HepG2 (cell line): ENCODE measurements around the gene IFNLR1. TPM values are rescaled to one million over a fixed set of nuclear protein-coding genes. Genes with fewer than 3 reads are reported as not detected.

Experiments
- ELF3 ChIP-seq: IDR thresholded peaks from 2 replicates; pipeline ENCODE4 v1.6.1; 2016; ENCODE audit warnings: missing genetic modification reagents, missing compliant biosample characterization
- HDAC1 ChIP-seq: sonication (generic); formaldehyde crosslinking; IDR thresholded peaks from 2 replicates; pipeline ENCODE4 v1.5.1; 2020; ENCODE audit warnings: mild to moderate bottlenecking, missing genetic modification reagents
- KLF16 ChIP-seq, 2 experiments: sonication (generic) in 1 of 2; formaldehyde crosslinking in 1 of 2; IDR thresholded peaks; 2 replicates each; pipeline versions ENCODE4 v1.6.1 to v1.8.0; 2016 to 2023; ENCODE audit warnings: missing genetic modification reagents in 2 of 2, missing compliant biosample characterization in 1 of 2
- MIER3 ChIP-seq: IDR thresholded peaks from 2 replicates; pipeline ENCODE4 v1.6.1; 2016; ENCODE audit warnings: missing compliant biosample characterization, borderline replicate concordance
- NR2F6 ChIP-seq, 2 experiments: IDR thresholded peaks; 2 replicates each; pipeline ENCODE4 v1.6.1; 2016; ENCODE audit warnings: antibody characterized with exemption in 1 of 2, mild to moderate bottlenecking in 1 of 2
- PCBP1 ChIP-seq: fragments of 200-400 bp; formaldehyde crosslinking; IDR thresholded peaks from 2 replicates; pipeline ENCODE4 v1.6.1; 2017; ENCODE audit warnings: mild to moderate bottlenecking, low read depth, low read length, borderline replicate concordance
- RFX5 ChIP-seq: IDR thresholded peaks from 2 replicates; pipeline ENCODE4 v1.6.1; 2011; ENCODE audit warnings: low read depth, low read length, improper control_type of control experiment
- SNAPC2 ChIP-seq: sonication (generic); formaldehyde crosslinking; IDR thresholded peaks from 2 replicates; pipeline ENCODE4 v1.8.1; 2022; ENCODE audit warnings: mild to moderate bottlenecking, missing genetic modification reagents
- TBL1XR1 ChIP-seq: fragments of 150-350 bp; IDR thresholded peaks from 2 replicates; pipeline ENCODE4 v1.6.1; 2014; ENCODE audit warnings: borderline replicate concordance, low read length; ENCODE audit not compliant: partially characterized antibody
- TFAP4 ChIP-seq: sonication (generic); IDR thresholded peaks from 2 replicates; pipeline ENCODE4 v1.6.1; 2016; ENCODE audit warnings: low read depth, borderline replicate concordance
- ZFP62 ChIP-seq: sonication (generic); formaldehyde crosslinking; IDR thresholded peaks from 2 replicates; pipeline ENCODE4 v1.4.0; 2020; ENCODE audit warnings: missing genetic modification reagents
- ZKSCAN5 ChIP-seq: sonication (generic); formaldehyde crosslinking; IDR thresholded peaks from 2 replicates; pipeline ENCODE4 v1.5.1; 2020; ENCODE audit warnings: mild to moderate bottlenecking, missing genetic modification reagents
- ZKSCAN8 ChIP-seq: IDR thresholded peaks from 2 replicates; pipeline ENCODE4 v1.6.1; 2016; ENCODE audit warnings: borderline replicate concordance, missing genetic modification reagents, missing compliant biosample characterization
- ZMYM2 ChIP-seq: sonication (generic); formaldehyde crosslinking; IDR thresholded peaks from 2 replicates; pipeline ENCODE4 v1.8.0; 2022; ENCODE audit warnings: mild to moderate bottlenecking, missing genetic modification reagents
- ZNF138 ChIP-seq: sonication (generic); formaldehyde crosslinking; IDR thresholded peaks from 2 replicates; pipeline ENCODE4 v1.5.0; 2020; ENCODE audit warnings: mild to moderate bottlenecking, low read depth, missing genetic modification reagents
- ZNF263 ChIP-seq: sonication (generic); formaldehyde crosslinking; IDR thresholded peaks from 2 replicates; pipeline ENCODE4 v1.4.0; 2020; ENCODE audit warnings: missing genetic modification reagents
- ZNF383 ChIP-seq: sonication (generic); formaldehyde crosslinking; IDR thresholded peaks from 2 replicates; pipeline ENCODE4 v1.4.0; 2020; ENCODE audit warnings: missing genetic modification reagents, mild to moderate bottlenecking, borderline replicate concordance
- ZNF501 ChIP-seq: sonication (generic); formaldehyde crosslinking; IDR thresholded peaks from 2 replicates; pipeline ENCODE4 v1.5.1; 2020; ENCODE audit warnings: mild to moderate bottlenecking, moderate library complexity, missing genetic modification reagents
- ZNF543 ChIP-seq: sonication (generic); formaldehyde crosslinking; IDR thresholded peaks from 2 replicates; pipeline ENCODE4 v1.4.0; 2020; ENCODE audit warnings: mild to moderate bottlenecking, missing genetic modification reagents
- ZSCAN9 ChIP-seq: IDR thresholded peaks from 2 replicates; pipeline ENCODE4 v1.6.1; 2016; ENCODE audit warnings: borderline replicate concordance
- ZZZ3 ChIP-seq: sonication (generic); formaldehyde crosslinking; IDR thresholded peaks from 2 replicates; pipeline ENCODE4 v1.4.0; 2020; ENCODE audit warnings: missing genetic modification reagents, mild to moderate bottlenecking, borderline replicate concordance
- polyA plus RNA-seq, 8 experiments: library from polyadenylated mRNA; depleted of rRNA in 3 of 8; stranded (reverse) in 7 of 8; unstranded in 1 of 8; fragments of >200 nt; fragmentation: Illumina TruSeq in 4 of 8; extraction: Trizol in 4 of 8; gene quantifications; 2 replicates each; pipeline versions ENCODE4 v1.2.1 to v1.2.3, GENCODE V29; 2011 to 2016; ENCODE audit warnings: low read depth in 4 of 8, missing spikeins in 1 of 8, mixed read lengths in 1 of 8; ENCODE audit not compliant: insufficient read depth in 1 of 8
- total RNA-seq, 5 experiments: library from RNA; depleted of rRNA; stranded (reverse); fragments of >200 nt; fragmentation: Illumina TruSeq; extraction: Trizol; gene quantifications; 2 replicates each; pipeline ENCODE4 v1.2.3, GENCODE V29; 2016; ENCODE audit warnings: low read depth in 1 of 5
- TF ChIP-seq, protein P1 (sequence below): sonication (generic); formaldehyde crosslinking; IDR thresholded peaks from 2 replicates; pipeline ENCODE4 v1.5.1; 2020; ENCODE audit warnings: missing genetic modification reagents, mild to moderate bottlenecking, borderline replicate concordance
- TF ChIP-seq, protein P2 (sequence below): sonication (generic); formaldehyde crosslinking; IDR thresholded peaks from 2 replicates; pipeline ENCODE4 v1.5.0; 2020; ENCODE audit warnings: mild to moderate bottlenecking, missing genetic modification reagents, moderate library complexity
- TF ChIP-seq, protein P3 (sequence below): sonication (generic); formaldehyde crosslinking; IDR thresholded peaks from 2 replicates; pipeline ENCODE4 v1.4.0; 2020; ENCODE audit warnings: low read depth, mild to moderate bottlenecking, missing genetic modification reagents

The IFNLR1 gene
- total and polyA plus RNA-seq, 2 of the 13 experiments (the other 11 are each of a cell fraction or from before 2014, with no cell fraction given) = 3.8 to 8.5 TPM

GRCh38 chr1:24150234-24151174 lies 36.6 kb downstream of the IFNLR1 start (continued):
- TF ChIP-seq ZKSCAN8 (CRISPR knock-in tag) = 0 out of 2 replicates have a peak, but pooled peaks have one; percentile 25
- TF ChIP-seq ZNF138 (CRISPR knock-in tag) = no peak
- TF ChIP-seq KLF16 (CRISPR knock-in tag; IDR thresholded peaks at IDR 0.05) = no peak
- no peak for TF ChIP-seq SNAPC2
- TF ChIP-seq ZNF501 (CRISPR knock-in tag) = peak; percentile 53; the same call in 1 of the 2 replicates
- TF ChIP-seq ZNF543 (CRISPR knock-in tag) = no peak
- TF ChIP-seq NR2F6 (IDR thresholded peaks at IDR 0.05) = no peak
- peak; percentile 38; the same call in 1 of the 2 replicates for TF ChIP-seq NR2F6 (CRISPR knock-in tag; IDR thresholded peaks at IDR 0.05)
- TF ChIP-seq TFAP4 = peak; percentile 52; the same call in 1 of the 2 replicates
- TF ChIP-seq ZNF263 (CRISPR knock-in tag) = peak; percentile 64; the same call in 1 of the 2 replicates
- no peak for TF ChIP-seq ZMYM2
- TF ChIP-seq HDAC1 (CRISPR knock-in tag) = 0 out of 2 replicates have a peak, but pooled peaks have one; percentile 27
- no peak for TF ChIP-seq PCBP1
- no peak for TF ChIP-seq ZFP62 (CRISPR knock-in tag)
- no peak for TF ChIP-seq ZSCAN9 (CRISPR knock-in tag)
- TF ChIP-seq, protein P1, sequence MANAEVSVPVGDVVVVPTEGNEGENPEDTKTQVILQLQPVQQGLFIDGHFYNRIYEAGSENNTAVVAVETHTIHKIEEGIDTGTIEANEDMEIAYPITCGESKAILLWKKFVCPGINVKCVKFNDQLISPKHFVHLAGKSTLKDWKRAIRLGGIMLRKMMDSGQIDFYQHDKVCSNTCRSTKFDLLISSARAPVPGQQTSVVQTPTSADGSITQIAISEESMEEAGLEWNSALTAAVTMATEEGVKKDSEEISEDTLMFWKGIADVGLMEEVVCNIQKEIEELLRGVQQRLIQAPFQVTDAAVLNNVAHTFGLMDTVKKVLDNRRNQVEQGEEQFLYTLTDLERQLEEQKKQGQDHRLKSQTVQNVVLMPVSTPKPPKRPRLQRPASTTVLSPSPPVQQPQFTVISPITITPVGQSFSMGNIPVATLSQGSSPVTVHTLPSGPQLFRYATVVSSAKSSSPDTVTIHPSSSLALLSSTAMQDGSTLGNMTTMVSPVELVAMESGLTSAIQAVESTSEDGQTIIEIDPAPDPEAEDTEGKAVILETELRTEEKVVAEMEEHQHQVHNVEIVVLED (CRISPR knock-in tag) = no peak
- TF ChIP-seq ZZZ3 (CRISPR knock-in tag) = no peak
- TF ChIP-seq, protein P2, sequence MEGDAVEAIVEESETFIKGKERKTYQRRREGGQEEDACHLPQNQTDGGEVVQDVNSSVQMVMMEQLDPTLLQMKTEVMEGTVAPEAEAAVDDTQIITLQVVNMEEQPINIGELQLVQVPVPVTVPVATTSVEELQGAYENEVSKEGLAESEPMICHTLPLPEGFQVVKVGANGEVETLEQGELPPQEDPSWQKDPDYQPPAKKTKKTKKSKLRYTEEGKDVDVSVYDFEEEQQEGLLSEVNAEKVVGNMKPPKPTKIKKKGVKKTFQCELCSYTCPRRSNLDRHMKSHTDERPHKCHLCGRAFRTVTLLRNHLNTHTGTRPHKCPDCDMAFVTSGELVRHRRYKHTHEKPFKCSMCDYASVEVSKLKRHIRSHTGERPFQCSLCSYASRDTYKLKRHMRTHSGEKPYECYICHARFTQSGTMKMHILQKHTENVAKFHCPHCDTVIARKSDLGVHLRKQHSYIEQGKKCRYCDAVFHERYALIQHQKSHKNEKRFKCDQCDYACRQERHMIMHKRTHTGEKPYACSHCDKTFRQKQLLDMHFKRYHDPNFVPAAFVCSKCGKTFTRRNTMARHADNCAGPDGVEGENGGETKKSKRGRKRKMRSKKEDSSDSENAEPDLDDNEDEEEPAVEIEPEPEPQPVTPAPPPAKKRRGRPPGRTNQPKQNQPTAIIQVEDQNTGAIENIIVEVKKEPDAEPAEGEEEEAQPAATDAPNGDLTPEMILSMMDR (CRISPR knock-in tag) = peak; percentile 96
- TF ChIP-seq ZKSCAN5 (CRISPR knock-in tag) = no peak
- peak; percentile 56 for TF ChIP-seq ELF3 (CRISPR knock-in tag)
- TF ChIP-seq, protein P3, sequence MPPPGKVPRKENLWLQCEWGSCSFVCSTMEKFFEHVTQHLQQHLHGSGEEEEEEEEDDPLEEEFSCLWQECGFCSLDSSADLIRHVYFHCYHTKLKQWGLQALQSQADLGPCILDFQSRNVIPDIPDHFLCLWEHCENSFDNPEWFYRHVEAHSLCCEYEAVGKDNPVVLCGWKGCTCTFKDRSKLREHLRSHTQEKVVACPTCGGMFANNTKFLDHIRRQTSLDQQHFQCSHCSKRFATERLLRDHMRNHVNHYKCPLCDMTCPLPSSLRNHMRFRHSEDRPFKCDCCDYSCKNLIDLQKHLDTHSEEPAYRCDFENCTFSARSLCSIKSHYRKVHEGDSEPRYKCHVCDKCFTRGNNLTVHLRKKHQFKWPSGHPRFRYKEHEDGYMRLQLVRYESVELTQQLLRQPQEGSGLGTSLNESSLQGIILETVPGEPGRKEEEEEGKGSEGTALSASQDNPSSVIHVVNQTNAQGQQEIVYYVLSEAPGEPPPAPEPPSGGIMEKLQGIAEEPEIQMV (CRISPR knock-in tag) = no peak
- no peak for TF ChIP-seq RFX5
- TF ChIP-seq TBL1XR1 = no peak
- peak; percentile 23; the same call in 1 of the 2 replicates for TF ChIP-seq MIER3 (CRISPR knock-in tag)
- TF ChIP-seq ZNF383 (CRISPR knock-in tag) = no peak
